HEK293T (cell line): ENCODE measurements around the gene LAYN.

Experiments
- BHLHE40 ChIP-seq: fragments of 450-650 bp; IDR thresholded peaks from 2 replicates; pipeline ENCODE4 v1.6.1; 2016; ENCODE audit warnings: mild to moderate bottlenecking, moderate library complexity, borderline replicate concordance
- CTBP1 ChIP-seq: fragments of 450-650 bp; IDR thresholded peaks from 2 replicates; pipeline ENCODE4 v1.6.1; 2016; ENCODE audit warnings: borderline replicate concordance
- ELF4 ChIP-seq: fragments of 450-650 bp; IDR thresholded peaks from 2 replicates; pipeline ENCODE4 v1.6.1; 2017; ENCODE audit warnings: antibody characterized with exemption
- FOXA1 ChIP-seq: fragments of 450-650 bp; IDR thresholded peaks from 2 replicates; pipeline ENCODE4 v1.6.1; 2016; ENCODE audit warnings: mild to moderate bottlenecking
- FOXK2 ChIP-seq: fragments of 450-650 bp; IDR thresholded peaks from 2 replicates; pipeline ENCODE4 v1.6.1; 2016; ENCODE audit warnings: mild to moderate bottlenecking
- FOXM1 ChIP-seq: fragments of 450-650 bp; IDR thresholded peaks from 2 replicates; pipeline ENCODE4 v1.6.1; 2017; ENCODE audit warnings: mild to moderate bottlenecking, borderline replicate concordance
- HDGF ChIP-seq: fragments of 450-650 bp; IDR thresholded peaks from 2 replicates; pipeline ENCODE4 v1.6.1; 2017; ENCODE audit warnings: antibody characterized with exemption, borderline replicate concordance
- L3MBTL2 ChIP-seq: fragments of 450-650 bp; conservative IDR thresholded peaks from 2 replicates; pipeline ENCODE4 v1.6.1; 2016; ENCODE audit warnings: mild to moderate bottlenecking
- LEF1 ChIP-seq: fragments of 450-650 bp; IDR thresholded peaks from 2 replicates; pipeline ENCODE4 v1.6.1; 2017; ENCODE audit warnings: mild to moderate bottlenecking, borderline replicate concordance
- PKNOX1 ChIP-seq: fragments of 450-650 bp; IDR thresholded peaks from 2 replicates; pipeline ENCODE4 v1.6.1; 2016
- SP1 ChIP-seq: fragments of 450-650 bp; IDR thresholded peaks from 2 replicates; pipeline ENCODE4 v1.6.1; 2017
- SUZ12 ChIP-seq: fragments of 450-650 bp; IDR thresholded peaks from 2 replicates; pipeline ENCODE4 v1.6.1; 2016; ENCODE audit warnings: mild to moderate bottlenecking
- ZNF384 ChIP-seq: fragments of 450-650 bp; IDR thresholded peaks from 2 replicates; pipeline ENCODE4 v1.6.1; 2016

- TF ChIP-seq FOXM1 = no peak
- no peak for TF ChIP-seq FOXK2
- TF ChIP-seq SP1 = no peak
- no peak for TF ChIP-seq HDGF
- TF ChIP-seq ELF4 = no peak
- TF ChIP-seq ZNF384 = no peak
- no peak for TF ChIP-seq BHLHE40
- no peak for TF ChIP-seq LEF1
- no peak for TF ChIP-seq FOXA1
- TF ChIP-seq SUZ12 = no peak
- TF ChIP-seq CTBP1 = no peak
- TF ChIP-seq PKNOX1 = no peak
- TF ChIP-seq L3MBTL2 = no peak
These were observed 41.6 kb downstream of the LAYN start for GRCh38 chr11:111582163-111582562.
